Activated CD8-positive, alpha-beta T cell treated with anti-CD3 and anti-CD28 coated beads for 36 hours (primary cell): ENCODE data around the gene PNRC1. TPM values are rescaled to one million over a fixed set of nuclear protein-coding genes. Genes with fewer than 3 reads are reported as not detected.

Experiments used
- ATAC-seq: fragments of 200-7000 bp; cut with Tn5 transposase; one replicate; pipeline ENCODE4 v1.10.0; 2021; ENCODE audit warnings: mild to moderate bottlenecking, moderate library complexity
- CTCF ChIA-PET: fragments of 350-600 bp; sonication (Branson Sonifier 250); formaldehyde crosslinking; loops from one replicate; lab custom pipeline; 2021; ENCODE audit warnings: antibody characterized with exemption; lab: Charles Lee
- POLR2A ChIA-PET: fragments of 350-600 bp; sonication (Branson Sonifier 250); formaldehyde crosslinking; loops from one replicate; lab custom pipeline; 2021; ENCODE audit warnings: antibody characterized with exemption; lab: Charles Lee
- DNase-seq: peaks from one replicate; pipeline ENCODE4 v3.0.0-alpha.2; 2020
- H3K27ac Mint-ChIP-seq: one replicate; pipeline ENCODE4 v1.8.0; 2021; ENCODE audit warnings: mild to moderate bottlenecking, mixed read lengths
- H3K27me3 Mint-ChIP-seq: one replicate; pipeline ENCODE4 v1.8.0; 2021; ENCODE audit warnings: mixed read lengths
- H3K36me3 Mint-ChIP-seq: one replicate; pipeline ENCODE4 v1.8.0; 2021; ENCODE audit warnings: low read depth, mixed read lengths
- H3K4me1 Mint-ChIP-seq: one replicate; pipeline ENCODE4 v1.8.0; 2021; ENCODE audit warnings: low read depth, mixed read lengths
- H3K4me3 Mint-ChIP-seq: one replicate; pipeline ENCODE4 v1.8.0; 2021; ENCODE audit warnings: mild to moderate bottlenecking, moderate library complexity, mixed read lengths
- H3K9me3 Mint-ChIP-seq: one replicate; pipeline ENCODE4 v1.8.0; 2021; ENCODE audit warnings: mixed read lengths
- CTCF ChIP-seq: fragments of 200-600 bp; IDR thresholded peaks from one replicate; pipeline ENCODE4 v1.8.0; 2022; ENCODE audit warnings: antibody characterized with exemption, mild to moderate bottlenecking
- intact Hi-C: fragments of 100-400 bp; cut with micrococcal nuclease; formaldehyde crosslinking; loops from one replicate; pipeline ENCODE4 v1.10.0; 2022
- total RNA-seq, 2 experiments: library from RNA; stranded (reverse); gene quantifications; one replicate each; pipeline ENCODE4 v1.2.3, GENCODE V29; 2021

The PNRC1 gene
- total RNA-seq, 2 experiments from 2014 or later: 157 to 162 TPM

DNA sequence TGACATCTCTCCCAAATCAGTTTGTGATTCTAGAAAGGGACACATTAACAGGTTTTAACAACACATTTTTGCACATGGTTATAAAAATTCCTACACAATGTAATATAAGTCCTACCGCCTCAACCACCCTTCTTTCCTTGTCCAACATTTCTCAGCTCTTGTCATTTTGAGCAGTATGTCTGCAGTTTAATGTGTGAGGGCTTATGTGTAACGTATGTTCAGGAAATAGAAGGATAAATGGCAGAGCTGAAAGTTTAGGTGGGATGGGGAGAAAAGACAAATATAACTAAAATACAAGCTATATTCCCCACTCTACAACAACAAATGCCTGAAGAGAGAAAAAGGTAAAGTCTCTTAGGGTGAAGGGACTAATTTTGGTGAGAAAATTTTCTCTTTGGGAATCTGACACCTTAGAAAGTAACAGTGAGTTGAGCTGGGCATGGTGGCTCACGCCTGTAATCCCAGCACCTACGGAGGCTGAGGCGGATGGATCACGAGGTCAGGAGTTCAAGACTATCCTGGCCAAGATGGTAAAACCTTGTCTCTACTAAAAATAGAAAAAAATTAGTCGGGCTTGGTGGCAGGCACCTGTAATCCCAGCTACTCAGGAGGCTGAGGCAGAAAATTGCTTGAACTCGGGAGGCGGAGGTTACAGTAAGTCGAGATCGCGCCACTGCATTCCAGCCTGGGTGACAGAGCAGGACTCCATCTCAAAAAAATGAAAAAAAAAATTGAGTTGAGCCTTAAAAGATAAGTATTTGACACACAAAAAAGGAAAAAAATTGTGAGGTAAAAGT lies 5.1 kb downstream of the PNRC1 start:
- Mint-ChIP-seq H3K27me3 (no peaks in the 10 kb centered on the region), H3K4me1 (peaks cover 45% of the 10 kb centered on the region), H3K27ac (peak overlapping the region; percentile 72), H3K36me3 (peaks cover 46% of the 10 kb centered on the region), H3K9me3 (no peaks in the 10 kb centered on the region), H3K4me3 (no peak overlapping the region)
- CTCF ChIA-PET: interaction anchor here (1.0 to 2.7 kb wide), 2 partner anchors 60 to 103 kb away, joined by 3 to 10 read pairs; partner anchors contain the start of gene PM20D2
- no peak for TF ChIP-seq CTCF
- ATAC-seq: no peak
- POLR2A ChIA-PET: interaction anchor here (0.7 to 8.8 kb wide), 9 partner anchors 13 to 266 kb away, joined by 3 to 108 read pairs (median 3); partner anchors contain the start of gene PM20D2
- intact Hi-C loops: loop anchor here (10.0 kb wide), 1 partner anchor 269 kb away; the partner anchor contains the start of gene UBE2J1
- DNase-seq: no peak

GRCh38 chr6:89087881-89088280 lies 7.3 kb downstream of the PNRC1 start:
- peaks cover 49% of the 10 kb centered on the region for H3K4me1 Mint-ChIP-seq
- POLR2A ChIA-PET: no interaction called here
- no peaks in the 10 kb centered on the region for H3K27me3 Mint-ChIP-seq
- H3K4me3 Mint-ChIP-seq: no peak overlapping the region
- ATAC-seq: no peak
- H3K9me3 Mint-ChIP-seq: no peaks in the 10 kb centered on the region
- peaks cover 34% of the 10 kb centered on the region for H3K36me3 Mint-ChIP-seq
- intact Hi-C loops: loop anchor here (10.0 kb wide), 1 partner anchor 267 kb away; the partner anchor contains the start of gene UBE2J1
- no peak for DNase-seq
- no peak for TF ChIP-seq CTCF
- CTCF ChIA-PET: interaction anchor here (1.2 kb wide), 2 partner anchors 16 to 31 kb away, joined by 3 read pairs; no protein-coding TSS in a partner anchor
- no peak overlapping the region for H3K27ac Mint-ChIP-seq

- no peaks in the 10 kb centered on the region for H3K36me3 Mint-ChIP-seq
- CTCF ChIA-PET: interaction anchor here (0.6 to 1.6 kb wide), 3 partner anchors 19 to 115 kb away, joined by 3 to 5 read pairs (median 3); partner anchors contain the start of gene PNRC1
- no peak overlapping the region for H3K4me3 Mint-ChIP-seq
- peak; percentile 45 for ATAC-seq
- POLR2A ChIA-PET: interaction anchor here (1.0 to 1.5 kb wide), 4 partner anchors 9 to 19 kb away, joined by 3 to 5 read pairs (median 4); no protein-coding TSS in a partner anchor
- DNase-seq: no peak
- no peak for TF ChIP-seq CTCF
- no peaks in the 10 kb centered on the region for H3K9me3 Mint-ChIP-seq
- intact Hi-C loops: no loop called here
- H3K4me1 Mint-ChIP-seq: peaks cover 8% of the 10 kb centered on the region
- no peaks in the 10 kb centered on the region for H3K27me3 Mint-ChIP-seq
- no peak overlapping the region for H3K27ac Mint-ChIP-seq
Measured at GRCh38 chr6:89098461-89098860, 17.9 kb downstream of the PNRC1 start.

- Mint-ChIP-seq H3K4me1 (peaks cover 8% of the 10 kb centered on the region), H3K9me3 (no peaks in the 10 kb centered on the region), H3K4me3 (no peak overlapping the region), H3K27ac (no peak overlapping the region), H3K36me3 (no peaks in the 10 kb centered on the region), H3K27me3 (no peaks in the 10 kb centered on the region)
- TF ChIP-seq CTCF: no peak
- ChIA-PET CTCF (interaction anchor here (1.3 to 2.3 kb wide), 2 partner anchors 17 to 118 kb away, joined by 3 to 5 read pairs; no protein-coding TSS in a partner anchor), POLR2A (interaction anchor here (0.9 kb wide), 1 partner anchor 19 kb away, joined by 3 read pairs; the partner anchor contains the start of gene PNRC1)
- intact Hi-C loops: no loop called here
- no peak for DNase-seq
- ATAC-seq: no peak
Measured at GRCh38 chr6:89100114-89100513, 19.6 kb downstream of the PNRC1 start.
